Limb (tissue), 2 donors: ENCODE measurements around the gene CFAP74.
"Not testable (repeated sequence)": the region's sequence is repeated elsewhere in the genome, so short reads cannot be mapped to it uniquely, and the experiment has no call there.

Experiments
- DNase-seq, 2 donors: peaks; one replicate each; pipeline ENCODE4 v3.0.0-alpha.2; 2016; ENCODE audit errors: extremely low spot score in 2 of 2

The CFAP74 gene

GRCh38 chr1:1899266-1899966 lies 104.2 kb downstream of the CFAP74 start:
- DNase-seq, result no peak

GRCh38 chr1:1898246-1898933 lies 105.2 kb downstream of the CFAP74 start:
- DNase-seq, result no peak

GRCh38 chr1:1895456-1896336 lies 107.9 kb downstream of the CFAP74 start:
- no peak for DNase-seq

GRCh38 chr1:1895060-1895418 lies 108.5 kb downstream of the CFAP74 start:
- no peak for DNase-seq

- no peak for DNase-seq
Observed at GRCh38 chr1:1894354-1895059, 109.1 kb downstream of the CFAP74 start.

GRCh38 chr1:1893997-1894353 lies 109.6 kb downstream of the CFAP74 start:
- no peak for DNase-seq

GRCh38 chr1:1893291-1893985 lies 110.1 kb downstream of the CFAP74 start:
- DNase-seq, result no peak

- DNase-seq, result no peak
Observed at GRCh38 chr1:1892763-1893120, 110.8 kb downstream of the CFAP74 start.

- no peak for DNase-seq
Observed at GRCh38 chr1:1892079-1892762, 111.4 kb downstream of the CFAP74 start.

GRCh38 chr1:1891349-1892078 lies 112.1 kb downstream of the CFAP74 start:
- peak in 1 of 2 donors; percentile 66 for DNase-seq

- DNase-seq, result peak; percentile 90 to 96
Observed at GRCh38 chr1:1890506-1891348, 112.9 kb downstream of the CFAP74 start, which contains the start of gene GNB1. Gene GNB1 (minus strand): TSS chr1:1891087. CDS start chr1:1825453, 65,634 bp downstream.

- peak in 1 of 2 donors; percentile 70 for DNase-seq
Observed at GRCh38 chr1:1889847-1890505, 113.6 kb downstream of the CFAP74 start.

GRCh38 chr1:1889090-1889750 lies 114.4 kb downstream of the CFAP74 start:
- DNase-seq, result no peak

GRCh38 chr1:1883890-1884289 lies 119.7 kb downstream of the CFAP74 start:
- DNase-seq, result not testable (repeated sequence)

GRCh38 chr1:1883092-1883873 lies 120.3 kb downstream of the CFAP74 start:
- DNase-seq, result no peak

GRCh38 chr1:1881727-1882126 lies 121.9 kb downstream of the CFAP74 start:
- no peak for DNase-seq
